ENCODE data around the gene COL8A1.

DNA sequence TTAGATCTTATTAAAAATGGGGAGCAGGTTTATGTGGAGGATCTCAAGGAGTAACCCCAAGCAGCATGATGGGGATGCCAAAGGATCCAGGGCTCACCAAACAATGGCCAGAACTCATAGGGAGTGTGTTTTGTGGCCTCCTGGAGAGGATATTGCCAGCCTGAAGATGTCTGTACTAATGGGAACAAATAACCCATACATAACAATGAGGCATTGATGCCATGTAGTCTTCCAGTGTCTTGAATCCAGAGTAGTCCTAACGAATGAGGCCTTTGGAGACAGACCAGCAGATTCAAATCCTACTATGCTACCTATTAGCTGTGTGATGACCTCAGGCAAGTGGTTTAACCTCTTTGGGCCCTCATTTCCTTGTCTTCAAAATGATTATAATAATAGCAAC lies 134.3 kb downstream of the COL8A1 start:
- TF ChIP-seq, protein P1, sequence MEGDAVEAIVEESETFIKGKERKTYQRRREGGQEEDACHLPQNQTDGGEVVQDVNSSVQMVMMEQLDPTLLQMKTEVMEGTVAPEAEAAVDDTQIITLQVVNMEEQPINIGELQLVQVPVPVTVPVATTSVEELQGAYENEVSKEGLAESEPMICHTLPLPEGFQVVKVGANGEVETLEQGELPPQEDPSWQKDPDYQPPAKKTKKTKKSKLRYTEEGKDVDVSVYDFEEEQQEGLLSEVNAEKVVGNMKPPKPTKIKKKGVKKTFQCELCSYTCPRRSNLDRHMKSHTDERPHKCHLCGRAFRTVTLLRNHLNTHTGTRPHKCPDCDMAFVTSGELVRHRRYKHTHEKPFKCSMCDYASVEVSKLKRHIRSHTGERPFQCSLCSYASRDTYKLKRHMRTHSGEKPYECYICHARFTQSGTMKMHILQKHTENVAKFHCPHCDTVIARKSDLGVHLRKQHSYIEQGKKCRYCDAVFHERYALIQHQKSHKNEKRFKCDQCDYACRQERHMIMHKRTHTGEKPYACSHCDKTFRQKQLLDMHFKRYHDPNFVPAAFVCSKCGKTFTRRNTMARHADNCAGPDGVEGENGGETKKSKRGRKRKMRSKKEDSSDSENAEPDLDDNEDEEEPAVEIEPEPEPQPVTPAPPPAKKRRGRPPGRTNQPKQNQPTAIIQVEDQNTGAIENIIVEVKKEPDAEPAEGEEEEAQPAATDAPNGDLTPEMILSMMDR (IDR thresholded peaks at IDR 0.05): no peak
- no peak for TF ChIP-seq POLR2A (IDR thresholded peaks at IDR 0.05)

All from stomach (tissue), 4 donors.